Mesendoderm (in vitro differentiated cells): ENCODE data around the gene NDUFB7.

Experiments
- DNase-seq: peaks from one replicate; pipeline ENCODE4 v3.0.0; 2013
- H2AK5ac ChIP-seq: 2 replicates; pipeline ENCODE4 v1.6.1; 2013; ENCODE audit warnings: low read length, inconsistent platforms
- H2BK120ac ChIP-seq: 2 replicates; pipeline ENCODE4 v1.6.1; 2013; ENCODE audit warnings: low read depth, mild to moderate bottlenecking, low read length, moderate library complexity, mixed read lengths
- H2BK15ac ChIP-seq: replicated peaks from 2 replicates; pipeline ENCODE4 v1.6.1; 2013; ENCODE audit warnings: low read depth, mild to moderate bottlenecking, moderate library complexity
- H2BK5ac ChIP-seq: 2 replicates; pipeline ENCODE4 v1.6.1; 2013; ENCODE audit warnings: low read length, inconsistent platforms
- H3K18ac ChIP-seq: 2 replicates; pipeline ENCODE4 v1.6.1; 2013; ENCODE audit warnings: mild to moderate bottlenecking, low read length, mixed read lengths
- H3K23ac ChIP-seq: one replicate; pipeline ENCODE4 v1.6.1; 2013; ENCODE audit warnings: low read length
- H3K27ac ChIP-seq: 2 replicates; pipeline ENCODE4 v1.5.1; 2013; ENCODE audit warnings: low read depth, mild to moderate bottlenecking, inconsistent platforms, low read length, moderate library complexity
- H3K27me3 ChIP-seq: 2 replicates; pipeline ENCODE4 v1.6.1; 2013; ENCODE audit warnings: low read length, control low read depth, mild to moderate bottlenecking, inconsistent platforms; ENCODE audit not compliant: insufficient read depth, poor library complexity
- H3K36me3 ChIP-seq: 2 replicates; pipeline ENCODE4 v1.6.1; 2013; ENCODE audit warnings: low read length, inconsistent platforms; ENCODE audit not compliant: control insufficient read depth, insufficient read depth
- H3K4ac ChIP-seq: one replicate; pipeline ENCODE4 v1.6.1; 2013; ENCODE audit warnings: low read depth, mild to moderate bottlenecking, low read length, moderate library complexity
- H3K4me1 ChIP-seq: 2 replicates; pipeline ENCODE4 v1.6.1; 2013; ENCODE audit warnings: low read depth, low read length, inconsistent platforms; ENCODE audit not compliant: control insufficient read depth
- H3K4me2 ChIP-seq: 2 replicates; pipeline ENCODE4 v1.6.1; 2013; ENCODE audit warnings: low read length
- H3K4me3 ChIP-seq: 2 replicates; pipeline ENCODE4 v1.5.1; 2013; ENCODE audit warnings: mild to moderate bottlenecking, low read length
- H3K56ac ChIP-seq: one replicate; pipeline ENCODE4 v1.6.1; 2013; ENCODE audit warnings: low read length
- H3K79me1 ChIP-seq: 2 replicates; pipeline ENCODE4 v1.6.1; 2013; ENCODE audit warnings: low read length, inconsistent platforms
- H3K79me2 ChIP-seq: 2 replicates; pipeline ENCODE4 v1.6.1; 2013; ENCODE audit warnings: mild to moderate bottlenecking, low read length; ENCODE audit not compliant: control insufficient read depth, insufficient read depth
- H3K9ac ChIP-seq: 2 replicates; pipeline ENCODE4 v1.6.1; 2013; ENCODE audit warnings: low read length, inconsistent platforms
- H4K5ac ChIP-seq: one replicate; pipeline ENCODE4 v1.6.1; 2013; ENCODE audit warnings: low read length
- H4K8ac ChIP-seq: one replicate; pipeline ENCODE4 v1.6.1; 2013; ENCODE audit warnings: low read depth, mild to moderate bottlenecking, control low read depth, low read length, moderate library complexity
- WGBS: extraction: QIAGEN DNeasy Blood & Tissue Kit; methylation state at CpG from one replicate; pipeline ENCODE4 v1.1.7; 2013; ENCODE audit warnings: low lambda C conversion rate, missing lambda C conversion rate; ENCODE audit not compliant: insufficient coverage; ENCODE audit errors: extremely low coverage; 5-methylcytosine and 5-hydroxymethylcytosine counted together

Gene NDUFB7

DNA sequence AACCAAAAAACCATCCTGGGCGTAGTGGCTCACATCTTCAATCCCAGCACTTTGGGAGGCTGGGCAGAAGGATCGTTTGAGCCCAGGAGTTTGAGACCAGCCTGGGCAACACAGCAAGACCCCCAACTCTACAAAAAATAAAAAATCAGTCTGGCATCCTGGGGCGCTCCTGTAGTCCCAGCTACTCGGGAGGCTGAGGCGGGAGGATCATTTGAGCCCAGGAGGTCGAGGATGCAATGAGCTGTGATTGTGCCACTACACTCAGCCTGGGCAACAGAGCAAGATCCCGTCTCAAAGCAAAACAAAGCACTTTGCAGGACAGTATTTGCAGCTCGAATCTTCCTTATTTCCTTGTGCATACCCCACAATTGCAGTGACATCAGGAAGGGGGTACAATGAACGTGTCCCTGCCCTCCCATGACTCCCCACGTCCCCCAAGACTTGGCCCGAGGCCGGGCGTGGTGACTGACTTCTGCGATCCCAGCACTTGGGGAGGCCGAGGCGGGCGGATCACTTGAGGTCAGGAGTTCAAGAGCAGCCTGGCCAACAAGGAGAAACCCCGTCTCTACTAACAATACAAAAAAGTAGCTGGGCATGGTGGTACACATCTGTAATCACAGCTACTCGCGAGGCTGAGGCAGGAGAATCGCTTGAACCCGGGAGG, 870 bp downstream of the NDUFB7 start:
- H3K27ac ChIP-seq, result no peak overlapping the region
- H3K56ac ChIP-seq, result peak overlapping the region; percentile 95
- no peaks in the 10 kb centered on the region for H3K4me1 ChIP-seq
- no peaks in the 10 kb centered on the region for H3K27me3 ChIP-seq
- no peak overlapping the region for H4K8ac ChIP-seq
- no peak overlapping the region for H3K4ac ChIP-seq
- no peak overlapping the region for H2BK5ac ChIP-seq
- no peak overlapping the region for H4K5ac ChIP-seq
- peak overlapping the region; percentile 86 for H3K9ac ChIP-seq
- no peak overlapping the region for H3K23ac ChIP-seq
- no CpG with 5 or more reads among the region's 22 CpGs for WGBS
- H2AK5ac ChIP-seq, result no peak overlapping the region
- no peak overlapping the region for H2BK15ac ChIP-seq
- no peak overlapping the region for H2BK120ac ChIP-seq
- peaks cover 14% of the 10 kb centered on the region for H3K79me1 ChIP-seq
- peak overlapping the region; percentile 42 for H3K4me2 ChIP-seq
- H3K4me3 ChIP-seq, result peak overlapping the region; percentile 78
- H3K18ac ChIP-seq, result no peak overlapping the region
- no peaks in the 10 kb centered on the region for H3K36me3 ChIP-seq
- H3K79me2 ChIP-seq, result peaks cover 11% of the 10 kb centered on the region
- DNase-seq, result no peak

DNA sequence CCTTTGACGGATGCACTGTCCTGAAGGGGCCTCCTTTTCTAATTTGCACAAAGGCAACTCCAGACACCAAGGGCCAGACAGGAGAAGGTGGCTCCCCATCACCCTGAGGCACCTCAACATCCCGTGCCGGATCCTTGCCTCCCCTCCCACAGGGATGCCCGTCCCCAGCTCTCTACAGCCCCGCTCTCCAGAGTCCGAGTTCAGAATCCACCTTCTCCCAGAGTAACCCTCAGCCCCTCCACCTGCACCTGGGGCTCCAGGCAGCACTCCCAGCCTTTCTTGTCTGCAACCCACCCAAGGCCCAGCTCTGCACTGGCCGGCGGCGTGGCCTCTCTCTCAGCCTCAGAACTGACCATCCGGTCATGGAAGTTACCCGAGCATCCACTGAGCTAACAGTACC, 4.8 kb downstream of the NDUFB7 start:
- H3K4me2 ChIP-seq, result no peak overlapping the region
- no peak overlapping the region for H3K56ac ChIP-seq
- no peak overlapping the region for H3K4me3 ChIP-seq
- H3K18ac ChIP-seq, result no peak overlapping the region
- no peak overlapping the region for H3K23ac ChIP-seq
- H3K79me1 ChIP-seq, result peaks cover 14% of the 10 kb centered on the region
- no peak overlapping the region for H3K9ac ChIP-seq
- no peak overlapping the region for H4K8ac ChIP-seq
- H4K5ac ChIP-seq, result no peak overlapping the region
- H3K36me3 ChIP-seq, result no peaks in the 10 kb centered on the region
- WGBS, result no CpG with 5 or more reads among the region's 11 CpGs
- no peak overlapping the region for H3K4ac ChIP-seq
- H2BK120ac ChIP-seq, result no peak overlapping the region
- peaks cover 5% of the 10 kb centered on the region for H3K4me1 ChIP-seq
- H3K27me3 ChIP-seq, result no peaks in the 10 kb centered on the region
- H3K27ac ChIP-seq, result no peak overlapping the region
- H2BK15ac ChIP-seq, result no peak overlapping the region
- H2AK5ac ChIP-seq, result no peak overlapping the region
- no peak for DNase-seq
- peaks cover 11% of the 10 kb centered on the region for H3K79me2 ChIP-seq
- H2BK5ac ChIP-seq, result no peak overlapping the region

DNA sequence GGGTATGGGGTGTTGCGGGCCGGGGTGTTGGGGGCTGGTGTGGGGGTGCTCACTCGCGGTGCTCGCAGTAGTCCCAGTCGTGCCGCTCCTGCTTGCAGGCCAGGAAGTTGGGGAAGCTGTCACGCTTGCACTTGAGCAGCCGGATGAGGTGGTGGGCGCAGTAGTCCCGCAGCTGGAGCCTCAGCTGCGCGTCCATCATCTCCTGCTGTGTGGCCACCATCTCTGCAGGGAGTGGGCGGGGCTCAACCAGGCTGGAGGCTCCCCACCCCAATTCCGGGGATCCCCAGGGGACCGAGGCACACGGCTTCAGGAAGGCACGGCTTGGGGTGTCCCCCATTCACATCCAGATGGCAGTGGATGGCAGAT, 5.2 kb downstream of the NDUFB7 start:
- no peak overlapping the region for H3K56ac ChIP-seq
- H3K79me1 ChIP-seq, result peaks cover 14% of the 10 kb centered on the region
- no peak overlapping the region for H3K23ac ChIP-seq
- H3K79me2 ChIP-seq, result peaks cover 11% of the 10 kb centered on the region
- H2BK120ac ChIP-seq, result no peak overlapping the region
- no peak overlapping the region for H2AK5ac ChIP-seq
- H3K4ac ChIP-seq, result no peak overlapping the region
- WGBS, result no CpG with 5 or more reads among the region's 18 CpGs
- H3K27me3 ChIP-seq, result no peaks in the 10 kb centered on the region
- H3K18ac ChIP-seq, result no peak overlapping the region
- no peak overlapping the region for H3K27ac ChIP-seq
- no peak overlapping the region for H3K4me2 ChIP-seq
- no peaks in the 10 kb centered on the region for H3K36me3 ChIP-seq
- no peak overlapping the region for H3K4me3 ChIP-seq
- no peak for DNase-seq
- H4K8ac ChIP-seq, result no peak overlapping the region
- H2BK5ac ChIP-seq, result no peak overlapping the region
- peaks cover 5% of the 10 kb centered on the region for H3K4me1 ChIP-seq
- H4K5ac ChIP-seq, result no peak overlapping the region
- H2BK15ac ChIP-seq, result no peak overlapping the region
- H3K9ac ChIP-seq, result no peak overlapping the region

DNA sequence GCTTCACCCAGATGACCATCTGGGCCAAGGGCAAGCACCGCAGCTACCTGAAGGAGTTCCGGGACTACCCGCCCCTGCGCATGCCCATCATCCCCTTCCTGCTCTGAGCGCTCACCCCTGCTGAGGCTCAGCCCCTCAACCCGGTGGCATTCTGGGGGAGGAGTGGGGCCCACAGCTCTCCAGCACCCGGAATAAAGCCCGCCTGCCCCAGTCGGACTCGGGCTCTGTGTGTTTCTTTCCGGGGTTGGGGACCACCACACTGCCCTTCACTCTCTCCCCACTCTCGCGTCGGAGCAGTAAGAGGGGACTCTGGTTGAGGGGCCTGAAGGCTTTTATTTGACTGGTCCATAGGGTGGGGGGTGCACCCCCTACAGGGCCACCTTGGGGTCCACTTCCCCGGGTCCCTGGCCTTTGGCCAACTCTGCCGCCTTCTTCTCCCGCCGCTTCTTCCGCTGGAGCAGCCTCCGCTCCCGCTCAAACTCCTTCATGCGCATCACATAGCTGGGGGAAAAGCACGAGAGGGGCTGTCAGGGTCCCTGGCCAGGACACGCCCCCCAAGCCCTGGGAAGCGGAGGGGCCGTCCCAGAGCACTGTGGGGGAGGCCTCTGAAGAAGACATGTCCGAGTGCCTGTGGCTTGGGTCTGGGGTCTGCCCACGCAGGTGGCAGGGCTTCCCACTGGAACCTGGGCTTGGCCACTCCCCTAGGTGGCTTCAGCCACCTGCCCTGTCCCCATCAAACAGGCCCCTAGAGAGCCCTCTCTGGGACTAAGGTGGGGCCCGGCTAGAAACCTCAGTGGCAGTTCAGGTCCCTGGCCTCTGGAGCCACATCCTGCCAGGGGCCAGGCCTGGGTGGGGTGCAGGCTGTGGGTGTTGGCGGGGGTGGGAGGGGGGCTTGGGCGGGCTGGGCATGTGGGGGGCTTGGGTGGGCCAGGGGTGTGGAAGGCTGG, 5.8 kb downstream of the NDUFB7 start:
- H2BK15ac ChIP-seq, result no peak overlapping the region
- H2BK5ac ChIP-seq, result no peak overlapping the region
- peaks cover 11% of the 10 kb centered on the region for H3K79me1 ChIP-seq
- no peaks in the 10 kb centered on the region for H3K36me3 ChIP-seq
- H3K23ac ChIP-seq, result no peak overlapping the region
- H3K4me2 ChIP-seq, result no peak overlapping the region
- no peak overlapping the region for H3K4me3 ChIP-seq
- H4K8ac ChIP-seq, result no peak overlapping the region
- no peak for DNase-seq
- H2AK5ac ChIP-seq, result no peak overlapping the region
- H3K27ac ChIP-seq, result no peak overlapping the region
- H3K56ac ChIP-seq, result no peak overlapping the region
- no peak overlapping the region for H3K18ac ChIP-seq
- no peak overlapping the region for H3K4ac ChIP-seq
- H2BK120ac ChIP-seq, result no peak overlapping the region
- peaks cover 6% of the 10 kb centered on the region for H3K79me2 ChIP-seq
- H3K9ac ChIP-seq, result no peak overlapping the region
- WGBS, result no CpG with 5 or more reads among the region's 31 CpGs
- peaks cover 5% of the 10 kb centered on the region for H3K4me1 ChIP-seq
- no peaks in the 10 kb centered on the region for H3K27me3 ChIP-seq
- H4K5ac ChIP-seq, result no peak overlapping the region

DNA sequence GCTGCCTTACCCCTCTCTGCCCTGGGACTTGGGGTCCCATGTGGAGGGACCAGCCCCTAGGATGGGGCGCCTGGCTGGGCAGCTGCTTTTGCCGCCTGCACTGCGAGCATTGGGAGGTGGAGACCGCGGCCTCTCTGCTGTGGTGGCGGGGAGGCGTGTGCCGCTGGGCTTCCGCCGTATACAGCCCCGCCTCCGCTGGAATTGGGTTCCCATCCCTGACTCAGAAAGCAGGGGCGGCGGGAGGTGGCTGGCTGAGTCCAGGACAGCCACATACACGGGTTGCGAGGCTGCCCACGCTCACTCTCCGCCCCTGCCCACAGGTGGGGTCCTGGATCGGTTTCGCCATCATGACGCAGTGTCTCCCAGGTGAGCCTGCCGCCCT, 6.6 kb downstream of the NDUFB7 start:
- Histone ChIP-seq H3K79me2 (peaks cover 7% of the 10 kb centered on the region), H3K36me3 (no peaks in the 10 kb centered on the region), H3K56ac (no peak overlapping the region), H3K4me3 (no peak overlapping the region), H3K18ac (no peak overlapping the region), H3K27me3 (no peaks in the 10 kb centered on the region), H2AK5ac (no peak overlapping the region), H2BK5ac (no peak overlapping the region), H2BK120ac (no peak overlapping the region), H4K5ac (no peak overlapping the region), H3K9ac (no peak overlapping the region), H3K79me1 (peaks cover 11% of the 10 kb centered on the region), H4K8ac (no peak overlapping the region), H3K4me2 (no peak overlapping the region), H2BK15ac (no peak overlapping the region), H3K4me1 (peaks cover 5% of the 10 kb centered on the region), H3K23ac (no peak overlapping the region), H3K27ac (no peak overlapping the region), H3K4ac (no peak overlapping the region)
- no peak for DNase-seq
- no CpG with 5 or more reads among the region's 22 CpGs for WGBS
